Activated CD8-positive, alpha-beta memory T cell treated with anti-CD3 and anti-CD28 coated beads for 48 hours (primary cell): Measurements from ENCODE around the gene ELOVL5.

Experiments used
- DNase-seq, 3 experiments: peaks; one replicate each; pipeline ENCODE4 v3.0.0-alpha.2; 2020; ENCODE audit warnings: low read depth in 2 of 3, low spot score in 2 of 3

ELOVL5 gene

DNA sequence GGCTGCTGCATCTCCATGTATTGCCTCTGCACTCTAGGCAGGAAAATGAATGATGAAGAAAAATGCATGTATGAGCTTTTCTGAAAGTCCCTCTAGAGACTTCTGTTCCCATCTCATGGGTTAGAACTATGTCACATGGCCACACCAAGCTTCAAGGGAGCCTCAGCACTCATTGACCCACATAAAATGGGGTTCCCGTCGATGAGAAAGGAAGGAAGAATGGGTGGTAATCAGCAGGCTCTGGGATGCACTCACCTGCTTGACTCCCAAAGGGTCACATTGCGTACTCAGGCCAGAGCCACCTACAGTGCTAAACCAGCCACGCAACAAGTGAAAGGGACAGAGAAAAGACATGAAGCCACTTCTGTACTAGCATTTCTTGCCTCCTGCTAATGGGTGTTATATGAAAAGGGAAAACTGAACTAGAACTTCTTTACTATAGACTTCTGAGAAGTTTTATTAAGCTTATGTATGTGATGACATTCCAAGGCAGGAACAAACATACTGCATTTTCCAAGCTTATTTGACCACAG lies 104.3 kb downstream of the ELOVL5 start:
- DNase-seq, result no peak

DNA sequence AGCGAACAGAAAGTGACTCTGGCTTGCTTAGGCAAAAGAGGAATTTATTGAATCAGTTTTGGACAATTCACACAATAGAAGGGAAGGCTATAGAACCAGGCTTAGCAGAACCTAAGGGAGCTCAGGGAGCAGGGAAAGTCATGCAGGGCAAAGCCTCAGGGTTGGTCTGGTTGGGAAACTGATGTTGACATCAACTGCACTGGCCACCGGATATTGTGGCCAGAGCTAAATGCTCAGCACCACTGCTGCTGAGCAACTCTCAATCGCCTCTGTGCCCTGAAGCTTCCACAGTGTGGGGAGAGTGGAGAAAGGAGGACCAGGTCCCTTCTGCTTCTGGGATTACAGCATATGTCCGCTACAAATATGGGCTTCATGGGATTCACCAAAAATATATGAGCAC lies 106.8 kb downstream of the ELOVL5 start:
- DNase-seq, result no peak

GRCh38 chr6:53240761-53241160 lies 108.0 kb downstream of the ELOVL5 start:
- DNase-seq, result no peak

DNA sequence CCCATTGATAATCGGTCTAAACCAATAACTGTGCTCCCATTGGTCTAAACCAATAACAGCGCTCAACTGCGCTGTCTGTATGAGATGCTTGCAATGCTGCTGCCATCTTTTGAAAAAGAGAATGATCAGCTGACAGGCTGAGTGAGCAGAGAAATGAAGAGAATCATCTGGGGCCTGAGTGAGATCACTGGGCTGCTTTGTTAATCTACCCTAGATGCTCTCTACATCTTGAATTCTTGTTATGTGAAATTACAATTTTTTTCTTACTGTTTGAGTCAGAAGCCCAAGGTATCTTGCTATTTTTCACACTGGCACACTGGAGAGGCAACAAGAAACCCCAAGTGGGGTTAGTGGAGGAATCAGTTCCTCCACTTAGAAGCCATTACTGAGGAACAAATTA lies 108.6 kb downstream of the ELOVL5 start:
- no peak for DNase-seq

- no peak for DNase-seq
These were observed 109.2 kb downstream of the ELOVL5 start for GRCh38 chr6:53239526-53239925.

- no peak for DNase-seq
These were observed 110.4 kb downstream of the ELOVL5 start for GRCh38 chr6:53238311-53238710.

DNA sequence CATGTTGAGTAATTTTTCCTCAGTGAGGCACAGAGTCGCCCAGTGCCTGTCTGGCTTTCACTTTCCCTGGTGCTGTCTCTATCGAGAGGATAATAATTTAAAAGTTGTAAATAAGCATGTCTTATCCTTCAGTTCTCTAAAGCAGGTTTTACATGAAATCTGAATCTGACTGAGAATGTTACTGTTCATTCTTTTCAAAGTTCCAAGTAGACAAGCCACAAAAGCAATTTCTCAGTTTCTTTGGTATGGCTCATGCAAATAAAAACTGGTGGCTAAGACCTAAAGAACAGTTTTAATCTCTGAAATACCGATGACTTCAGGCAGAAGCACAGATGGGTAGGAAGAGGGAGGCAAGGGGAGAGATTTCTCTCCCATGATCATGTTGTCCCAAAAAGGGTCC lies 112.5 kb downstream of the ELOVL5 start:
- DNase-seq, result no peak

DNA sequence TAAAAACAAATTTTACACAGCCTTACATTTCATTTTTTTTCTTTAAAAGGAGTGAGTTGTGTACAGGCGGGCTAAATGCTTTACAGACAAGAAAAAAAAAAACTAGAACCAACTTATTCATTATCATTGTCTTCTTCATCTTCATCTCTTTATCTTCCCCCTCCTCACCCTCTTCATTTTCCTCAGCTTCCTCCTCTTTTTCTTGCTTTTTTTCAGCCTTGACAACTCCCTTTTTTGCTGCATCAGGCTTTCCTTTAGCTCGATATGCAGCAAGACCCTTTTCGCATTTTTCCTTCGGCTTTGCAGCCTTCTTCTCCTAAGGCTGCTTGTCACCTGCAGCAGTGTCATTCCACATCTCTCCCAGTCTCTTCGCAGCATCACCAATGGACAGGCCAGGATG lies 113.2 kb downstream of the ELOVL5 start:
- DNase-seq, result no peak

DNA sequence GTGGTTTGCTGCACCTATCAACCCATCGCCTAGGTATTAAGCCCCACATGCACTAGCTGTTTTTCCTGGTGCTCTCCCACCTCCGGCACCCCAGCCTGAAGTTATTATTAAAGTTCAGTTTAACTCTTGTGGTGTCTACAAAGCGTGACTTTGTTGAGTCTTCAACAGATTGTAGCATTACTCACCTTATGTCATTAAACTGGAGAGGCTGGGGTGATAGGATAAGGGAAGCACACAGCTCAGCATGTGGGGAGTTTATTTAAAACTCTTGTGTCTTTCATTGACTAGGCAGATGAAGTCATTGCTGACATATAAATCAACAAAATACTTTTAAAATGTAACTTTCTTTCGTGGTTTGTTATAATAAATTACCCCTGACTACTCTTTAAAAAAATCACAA lies 115.4 kb downstream of the ELOVL5 start:
- DNase-seq, result no peak

DNA sequence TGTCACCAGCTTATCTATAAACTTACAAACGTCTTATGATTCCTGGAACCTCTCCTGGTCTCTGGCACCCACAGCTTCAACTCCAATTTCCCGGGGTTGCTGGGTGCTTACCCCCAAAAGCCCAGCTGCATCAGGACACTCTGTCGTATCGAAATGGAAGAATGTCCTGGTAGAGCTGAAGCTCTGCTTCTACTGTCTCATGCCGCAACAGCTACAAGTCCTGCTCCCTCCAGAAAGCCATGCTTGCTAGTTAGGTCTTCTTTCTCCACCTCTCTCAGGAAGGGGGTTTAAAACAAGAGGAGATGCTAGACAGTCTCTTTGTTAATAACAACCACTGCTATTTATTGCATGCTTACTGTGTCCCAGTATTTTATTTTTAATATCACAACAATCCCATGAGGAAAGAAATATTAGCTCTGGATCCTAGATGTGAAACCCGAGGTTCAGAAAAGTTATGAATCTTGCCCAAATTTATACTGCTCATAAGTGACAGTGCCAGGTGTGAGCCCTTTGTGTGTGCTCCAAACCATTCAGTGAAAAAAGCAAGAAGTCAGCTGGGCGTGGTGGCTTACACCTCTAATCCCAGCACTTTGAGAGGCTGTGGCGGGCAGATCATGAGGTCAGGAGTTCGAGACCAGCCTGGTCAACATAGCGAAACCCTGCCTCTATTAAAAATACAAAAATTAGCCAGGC lies 117.8 kb downstream of the ELOVL5 start:
- DNase-seq, result no peak

GRCh38 chr6:53227847-53228246 lies 120.9 kb downstream of the ELOVL5 start:
- no peak for DNase-seq

GRCh38 chr6:53220605-53221004 lies 128.1 kb downstream of the ELOVL5 start:
- DNase-seq, result no peak
